ENCODE measurements around the gene ZDHHC24. TPM values are rescaled to one million over a fixed set of nuclear protein-coding genes. Genes with fewer than 3 reads are reported as not detected.

ZDHHC24 gene
- polyA plus RNA-seq, 1 donor from 2014 or later = 15.9 TPM

DNA sequence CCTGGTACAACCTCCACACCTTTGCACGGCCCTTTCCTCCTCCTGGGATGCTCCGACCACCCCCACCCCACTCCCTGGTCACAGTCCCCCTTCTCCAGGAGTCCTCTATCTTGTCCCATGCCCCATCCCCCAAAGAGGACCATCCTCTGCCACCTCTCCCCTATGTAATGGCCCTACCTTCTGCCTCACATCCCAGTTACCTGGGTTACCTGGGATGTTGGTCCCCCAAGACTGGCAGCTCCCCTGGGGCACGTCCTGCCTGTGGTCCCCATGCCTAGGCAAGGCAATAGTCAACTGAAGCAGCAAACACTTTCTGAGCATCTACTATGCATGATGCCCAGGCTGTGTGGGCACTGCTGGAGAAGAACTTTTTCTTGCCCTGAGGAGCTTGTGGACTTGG, 9.6 kb upstream of the ZDHHC24 start:
- Histone ChIP-seq H3K79me2 (replicated peaks; ENCODE audit: insufficient read depth, low read length) (no peaks in the 10 kb centered on the region), H3K4me2 (ENCODE audit: low read length) (no peak overlapping the region), H4K20me1 (ENCODE audit: insufficient read depth) (no peaks in the 10 kb centered on the region), H3F3A (ENCODE audit: insufficient read depth, low read length, poor library complexity, severe bottlenecking) (no peaks in the 10 kb centered on the region), H3K4me3 (ENCODE audit: low read length) (no peak overlapping the region), H2AFZ (ENCODE audit: low read depth, low read length) (no peak overlapping the region), H3K27ac (ENCODE audit: low read length) (no peak overlapping the region), H3K36me3 (ENCODE audit: insufficient read depth, low read length) (no peaks in the 10 kb centered on the region), H3K9ac (ENCODE audit: low read length) (no peak overlapping the region), H3K9me2 (ENCODE audit: insufficient read depth, low read length) (no peaks in the 10 kb centered on the region), H3K9me3 (ENCODE audit: low read length) (no peaks in the 10 kb centered on the region), H3K27me3 (ENCODE audit: insufficient read depth, low read depth, low read length) (no peaks in the 10 kb centered on the region)
- TF ChIP-seq TAF1 (IDR thresholded peaks at IDR 0.05; ENCODE audit: low read depth) = no peak
- TF ChIP-seq EP300 (conservative IDR thresholded peaks at IDR 0.05; ENCODE audit: poor library complexity, severe bottlenecking) = no peak
- TF ChIP-seq REST (IDR thresholded peaks at IDR 0.05; ENCODE audit: borderline replicate concordance) = no peak

DNA sequence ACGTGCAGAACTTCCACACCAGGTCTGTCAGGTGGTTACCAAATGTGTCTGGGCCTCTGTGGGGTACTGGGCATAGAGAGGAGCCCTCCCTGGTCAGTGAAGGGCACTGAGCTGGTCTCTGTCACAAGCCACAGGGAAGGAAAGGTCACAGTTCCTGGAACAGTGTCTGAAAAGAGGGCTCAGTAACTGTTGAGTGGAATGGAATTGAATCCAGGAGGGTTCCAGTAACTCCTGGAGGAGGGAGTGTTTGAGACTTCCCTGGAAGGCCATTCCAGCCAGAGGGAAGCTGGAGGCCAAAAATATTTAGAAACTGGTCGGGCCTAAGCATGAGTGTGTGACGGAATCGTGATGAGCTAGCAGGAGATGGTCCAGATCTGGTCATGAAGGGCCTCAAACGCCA, 8.8 kb upstream of the ZDHHC24 start:
- no peak overlapping the region for H3K9ac ChIP-seq (ENCODE audit: low read length)
- no peak overlapping the region for H3K27ac ChIP-seq (ENCODE audit: low read length)
- TF ChIP-seq MXI1 (conservative IDR thresholded peaks at IDR 0.05; ENCODE audit: poor library complexity, severe bottlenecking) = no peak

DNA sequence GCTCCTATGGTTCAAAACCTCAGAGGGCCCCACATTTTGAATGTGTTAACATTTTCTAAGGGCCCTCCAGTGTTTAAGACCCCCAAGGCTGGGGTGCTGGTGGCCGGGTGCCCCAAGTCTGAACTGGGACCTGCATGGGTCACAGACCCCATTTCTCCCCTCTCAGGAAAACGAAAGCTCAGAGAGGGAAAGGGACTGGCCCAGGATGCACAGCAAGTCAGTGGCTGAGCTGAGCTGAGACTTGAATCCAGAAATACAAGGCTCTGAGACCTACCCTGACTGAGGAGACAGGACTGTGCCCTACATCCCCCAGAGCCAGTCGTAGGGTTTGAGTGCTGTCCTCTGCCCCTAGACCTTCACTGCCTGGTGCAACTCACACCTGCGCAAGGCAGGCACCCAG, 5.0 kb upstream of the ZDHHC24 start:
- H3K9me3 ChIP-seq (ENCODE audit: low read length) = no peaks in the 10 kb centered on the region
- H3K4me3 ChIP-seq (ENCODE audit: low read length) = no peak overlapping the region
- H3K9me2 ChIP-seq (ENCODE audit: insufficient read depth, low read length) = no peaks in the 10 kb centered on the region
- no peaks in the 10 kb centered on the region for H3F3A ChIP-seq (ENCODE audit: insufficient read depth, low read length, poor library complexity, severe bottlenecking)
- H3K79me2 ChIP-seq (replicated peaks; ENCODE audit: insufficient read depth, low read length) = no peaks in the 10 kb centered on the region
- H4K20me1 ChIP-seq (ENCODE audit: insufficient read depth) = no peaks in the 10 kb centered on the region
- H3K36me3 ChIP-seq (ENCODE audit: insufficient read depth, low read length) = no peaks in the 10 kb centered on the region
- H3K9ac ChIP-seq (ENCODE audit: low read length) = no peak overlapping the region
- H3K27ac ChIP-seq (ENCODE audit: low read length) = no peak overlapping the region
- no peaks in the 10 kb centered on the region for H3K27me3 ChIP-seq (ENCODE audit: insufficient read depth, low read depth, low read length)
- H3K4me2 ChIP-seq (ENCODE audit: low read length) = no peak overlapping the region
- H2AFZ ChIP-seq (ENCODE audit: low read depth, low read length) = no peak overlapping the region
- TF ChIP-seq EZH2 (IDR thresholded peaks at IDR 0.05; ENCODE audit: borderline replicate concordance, insufficient read depth, low read length, poor library complexity, severe bottlenecking) = no peak
- TF ChIP-seq POLR2AphosphoS5 (IDR thresholded peaks at IDR 0.05) = no peak
- no peak for TF ChIP-seq TAF1 (IDR thresholded peaks at IDR 0.05; ENCODE audit: low read depth)
- no peak for TF ChIP-seq MXI1 (conservative IDR thresholded peaks at IDR 0.05; ENCODE audit: poor library complexity, severe bottlenecking)
- no peak for TF ChIP-seq RAD21 (conservative IDR thresholded peaks at IDR 0.05)

More for the DNA sequence above, 8.8 kb upstream of the ZDHHC24 start:
- no peaks in the 10 kb centered on the region for H3K9me2 ChIP-seq (ENCODE audit: insufficient read depth, low read length)
- no peaks in the 10 kb centered on the region for H4K20me1 ChIP-seq (ENCODE audit: insufficient read depth)
- no peaks in the 10 kb centered on the region for H3F3A ChIP-seq (ENCODE audit: insufficient read depth, low read length, poor library complexity, severe bottlenecking)
- no peaks in the 10 kb centered on the region for H3K9me3 ChIP-seq (ENCODE audit: low read length)
- H3K27me3 ChIP-seq (ENCODE audit: insufficient read depth, low read depth, low read length) = no peaks in the 10 kb centered on the region
- no peak overlapping the region for H3K4me3 ChIP-seq (ENCODE audit: low read length)
- no peak overlapping the region for H3K4me2 ChIP-seq (ENCODE audit: low read length)
- no peaks in the 10 kb centered on the region for H3K79me2 ChIP-seq (replicated peaks; ENCODE audit: insufficient read depth, low read length)
- H2AFZ ChIP-seq (ENCODE audit: low read depth, low read length) = no peak overlapping the region
- no peaks in the 10 kb centered on the region for H3K36me3 ChIP-seq (ENCODE audit: insufficient read depth, low read length)
